ENCODE measurements around the gene SPTBN1.
A peak's percentile ranks its signal among the peaks of the same experiment; 100 is the strongest.

The SPTBN1 gene

GRCh38 chr2:54534221-54534620 lies 78.1 kb downstream of the SPTBN1 start:
- DNase-seq, result no peak

GRCh38 chr2:54534625-54535024 lies 78.5 kb downstream of the SPTBN1 start:
- no peak for DNase-seq

GRCh38 chr2:54535599-54536195 lies 79.6 kb downstream of the SPTBN1 start:
- no peak for DNase-seq

- DNase-seq, result no peak
These were observed 80.6 kb downstream of the SPTBN1 start for GRCh38 chr2:54536720-54537119.

GRCh38 chr2:54538537-54538936 lies 82.4 kb downstream of the SPTBN1 start:
- DNase-seq, result no peak

- DNase-seq, result no peak
These were observed 83.6 kb downstream of the SPTBN1 start for GRCh38 chr2:54539683-54540082.

- no peak for DNase-seq
These were observed 84.1 kb downstream of the SPTBN1 start for GRCh38 chr2:54540194-54540593.

- no peak for DNase-seq
These were observed 85.9 kb downstream of the SPTBN1 start for GRCh38 chr2:54541995-54542394.

- DNase-seq, result no peak
These were observed 87.7 kb downstream of the SPTBN1 start for GRCh38 chr2:54543733-54544396.

- no peak for DNase-seq
These were observed 89.7 kb downstream of the SPTBN1 start for GRCh38 chr2:54545702-54546450.

GRCh38 chr2:54546518-54546917 lies 90.4 kb downstream of the SPTBN1 start:
- DNase-seq, result no peak

- no peak for DNase-seq
These were observed 91.0 kb downstream of the SPTBN1 start for GRCh38 chr2:54546923-54547720.

GRCh38 chr2:54549430-54549829 lies 93.3 kb downstream of the SPTBN1 start:
- no peak for DNase-seq

GRCh38 chr2:54549917-54550518 lies 93.9 kb downstream of the SPTBN1 start:
- DNase-seq, result no peak

- DNase-seq, result no peak
These were observed 94.4 kb downstream of the SPTBN1 start for GRCh38 chr2:54550547-54550946.

GRCh38 chr2:54551123-54551756 lies 95.1 kb downstream of the SPTBN1 start:
- no peak for DNase-seq

- DNase-seq, result no peak
These were observed 96.9 kb downstream of the SPTBN1 start for GRCh38 chr2:54553075-54553474.

- DNase-seq, result no peak
These were observed 97.6 kb downstream of the SPTBN1 start for GRCh38 chr2:54553775-54554174.

- no peak for DNase-seq
These were observed 99.3 kb downstream of the SPTBN1 start for GRCh38 chr2:54555318-54555837.

- DNase-seq, result no peak
These were observed 100.5 kb downstream of the SPTBN1 start for GRCh38 chr2:54556621-54557121.

- DNase-seq, result no peak
These were observed 101.1 kb downstream of the SPTBN1 start for GRCh38 chr2:54557211-54557600.

- peak; percentile 55 for DNase-seq
These were observed 101.6 kb downstream of the SPTBN1 start for GRCh38 chr2:54557601-54558187.
